GM13976 (cell line): ENCODE data around the gene PGF.
"Not testable (repeated sequence)": the region's sequence is repeated elsewhere in the genome, so short reads cannot be mapped to it uniquely, and the experiment has no call there.

ENCODE experiments used
- DNase-seq: peaks from one replicate; pipeline ENCODE4 v3.0.0; 2012; ENCODE audit warnings: low spot score
- CTCF ChIP-seq: IDR thresholded peaks from 2 replicates; pipeline ENCODE4 v1.5.1; 2012; ENCODE audit warnings: borderline replicate concordance, mild to moderate bottlenecking; ENCODE audit not compliant: insufficient read depth; ENCODE audit errors: extremely low read depth, missing control alignments, control extremely low read depth
- in situ Hi-C: fragments of 300-500 bp; cut with MboI; formaldehyde crosslinking; loops from one replicate; pipeline ENCODE4 v1.12.0; 2022; ENCODE audit warnings: low sequenced_read_pairs, mixed read lengths, inconsistent platforms; ENCODE audit not compliant: unreplicated experiment

PGF gene

GRCh38 chr14:74934476-74935359, 20.7 kb downstream of the PGF start:
- no peak for TF ChIP-seq CTCF
- in situ Hi-C loops: no loop called here
- DNase-seq: no peak

GRCh38 chr14:74934041-74934440, 21.4 kb downstream of the PGF start:
- no peak for TF ChIP-seq CTCF
- in situ Hi-C loops: no loop called here
- DNase-seq: no peak

- DNase-seq, in situ Hi-C loops: not testable (repeated sequence)
Measured at GRCh38 chr14:74932936-74933335, 22.5 kb downstream of the PGF start.

- no peak for DNase-seq
- no peak for TF ChIP-seq CTCF
- in situ Hi-C loops: no loop called here
Measured at GRCh38 chr14:74932401-74932901, 22.9 kb downstream of the PGF start.

GRCh38 chr14:74931744-74932143, 23.7 kb downstream of the PGF start:
- in situ Hi-C loops, DNase-seq: not testable (repeated sequence)

GRCh38 chr14:74929242-74929641, 26.2 kb downstream of the PGF start:
- DNase-seq: no peak
- in situ Hi-C loops: no loop called here
- TF ChIP-seq CTCF: no peak

GRCh38 chr14:74927225-74927624, 28.2 kb downstream of the PGF start:
- no peak for DNase-seq
- in situ Hi-C loops: no loop called here
- TF ChIP-seq CTCF: no peak

GRCh38 chr14:74924061-74924460, 31.3 kb downstream of the PGF start:
- in situ Hi-C loops: no loop called here
- TF ChIP-seq CTCF: no peak
- DNase-seq: no peak
